Neural cell (in vitro differentiated cells): ENCODE results near the gene TAF1C. TPM values are rescaled to one million over a fixed set of nuclear protein-coding genes. Genes with fewer than 3 reads are reported as not detected.

Source experiments
- H2AFZ ChIP-seq: fragments of 200-600, 300-800 bp; sonication (generic), shearing (Covaris generic); 2 replicates; pipeline ENCODE4 v1.6.0; 2014; ENCODE audit warnings: low read depth, mild to moderate bottlenecking, antibody characterized with exemption, low read length, moderate library complexity
- H3F3A ChIP-seq: fragments of 200-600 bp; shearing (Covaris generic); 2 replicates; pipeline ENCODE4 v1.6.1; 2016; ENCODE audit warnings: mild to moderate bottlenecking, moderate library complexity, mixed read lengths, antibody characterized with exemption, low read length; ENCODE audit not compliant: insufficient read depth, poor library complexity, severe bottlenecking
- H3K27ac ChIP-seq: fragments of 200-600, 300-800 bp; sonication (generic), shearing (Covaris generic); 2 replicates; pipeline ENCODE4 v1.5.1; 2014; ENCODE audit warnings: mild to moderate bottlenecking, low read length, moderate library complexity
- H3K27me3 ChIP-seq: fragments of 300-800, 200-600 bp; sonication (generic), shearing (Covaris generic); 2 replicates; pipeline ENCODE4 v1.6.0; 2014; ENCODE audit warnings: mild to moderate bottlenecking, low read depth, low read length, moderate library complexity; ENCODE audit not compliant: insufficient read depth
- H3K36me3 ChIP-seq: fragments of 300-800, 200-600 bp; sonication (generic), shearing (Covaris generic); 2 replicates; pipeline ENCODE4 v1.5.1; 2014; ENCODE audit warnings: mild to moderate bottlenecking, antibody characterized with exemption, low read length, moderate library complexity; ENCODE audit not compliant: insufficient read depth
- H3K4me2 ChIP-seq: fragments of 300-800, 200-600 bp; sonication (generic), shearing (Covaris generic); 2 replicates; pipeline ENCODE4 v1.6.0; 2014; ENCODE audit warnings: mild to moderate bottlenecking, low read length
- H3K4me3 ChIP-seq: fragments of 300-800, 200-600 bp; sonication (generic), shearing (Covaris generic); 2 replicates; pipeline ENCODE4 v1.5.1; 2014; ENCODE audit warnings: mild to moderate bottlenecking, low read length, moderate library complexity
- H3K79me2 ChIP-seq: fragments of 200-600 bp; shearing (Covaris generic); replicated peaks from 2 replicates; pipeline ENCODE4 v1.6.0; 2014; ENCODE audit warnings: mild to moderate bottlenecking, low read length, moderate library complexity; ENCODE audit not compliant: insufficient read depth
- H3K9ac ChIP-seq: fragments of 300-800, 200-600 bp; sonication (generic), shearing (Covaris generic); 2 replicates; pipeline ENCODE4 v1.6.1; 2016; ENCODE audit warnings: mild to moderate bottlenecking, low read length, mixed read lengths
- H3K9me2 ChIP-seq: fragments of 200-600 bp; shearing (Covaris generic); 2 replicates; pipeline ENCODE4 v1.6.1; 2016; ENCODE audit warnings: mild to moderate bottlenecking, low read length, mixed read lengths; ENCODE audit not compliant: insufficient read depth
- H3K9me3 ChIP-seq: fragments of 200-600, 300-800 bp; sonication (generic), shearing (Covaris generic); 2 replicates; pipeline ENCODE4 v1.6.1; 2016; ENCODE audit warnings: mild to moderate bottlenecking, mixed run types, low read length, moderate library complexity, mixed read lengths
- H4K20me1 ChIP-seq: fragments of 200-600 bp; shearing (Covaris generic); 2 replicates; pipeline ENCODE4 v1.6.1; 2016; ENCODE audit warnings: mild to moderate bottlenecking, mixed run types; ENCODE audit not compliant: insufficient read depth
- CTCF ChIP-seq: fragments of 450-650 bp; IDR thresholded peaks from 2 replicates; pipeline ENCODE4 v1.5.1; 2014; ENCODE audit warnings: antibody characterized with exemption, mild to moderate bottlenecking, moderate library complexity; ENCODE audit not compliant: poor library complexity, severe bottlenecking
- EP300 ChIP-seq: fragments of 450-650 bp; conservative IDR thresholded peaks from 2 replicates; pipeline ENCODE4 v1.6.1; 2014; ENCODE audit warnings: antibody characterized with exemption, mild to moderate bottlenecking, moderate library complexity; ENCODE audit not compliant: poor library complexity, severe bottlenecking
- EZH2 ChIP-seq: fragments of 200-600, 300-800 bp; shearing (Covaris generic), sonication (generic); IDR thresholded peaks from 2 replicates; pipeline ENCODE4 v1.6.1; 2014; ENCODE audit warnings: antibody characterized with exemption, low read length, borderline replicate concordance, mild to moderate bottlenecking; ENCODE audit not compliant: insufficient read depth, poor library complexity, severe bottlenecking
- MXI1 ChIP-seq: fragments of 450-650 bp; conservative IDR thresholded peaks from 2 replicates; pipeline ENCODE4 v1.6.1; 2014; ENCODE audit warnings: antibody characterized with exemption, mild to moderate bottlenecking; ENCODE audit not compliant: poor library complexity, severe bottlenecking
- POLR2AphosphoS5 ChIP-seq: IDR thresholded peaks from 2 replicates; pipeline ENCODE4 v1.6.1; 2012
- RAD21 ChIP-seq: fragments of 450-650 bp; conservative IDR thresholded peaks from 2 replicates; pipeline ENCODE4 v1.6.1; 2014; ENCODE audit warnings: antibody characterized with exemption, mild to moderate bottlenecking, moderate library complexity
- REST ChIP-seq: IDR thresholded peaks from 2 replicates; pipeline ENCODE4 v1.6.1; 2012; ENCODE audit warnings: borderline replicate concordance
- SMC3 ChIP-seq: fragments of 450-650 bp; conservative IDR thresholded peaks from 2 replicates; pipeline ENCODE4 v1.6.1; 2014; ENCODE audit warnings: antibody characterized with exemption, mild to moderate bottlenecking, moderate library complexity; ENCODE audit not compliant: poor library complexity
- TAF1 ChIP-seq: IDR thresholded peaks from 2 replicates; pipeline ENCODE4 v1.6.1; 2012; ENCODE audit warnings: low read depth
- polyA plus RNA-seq: library from polyadenylated mRNA; depleted of rRNA; stranded (reverse); fragments of >200 nt; gene quantifications from 2 replicates; pipeline ENCODE4 v1.2.3, GENCODE V29; 2014

Gene TAF1C
- polyA plus RNA-seq, 1 donor from 2014 or later = 25.5 TPM

DNA sequence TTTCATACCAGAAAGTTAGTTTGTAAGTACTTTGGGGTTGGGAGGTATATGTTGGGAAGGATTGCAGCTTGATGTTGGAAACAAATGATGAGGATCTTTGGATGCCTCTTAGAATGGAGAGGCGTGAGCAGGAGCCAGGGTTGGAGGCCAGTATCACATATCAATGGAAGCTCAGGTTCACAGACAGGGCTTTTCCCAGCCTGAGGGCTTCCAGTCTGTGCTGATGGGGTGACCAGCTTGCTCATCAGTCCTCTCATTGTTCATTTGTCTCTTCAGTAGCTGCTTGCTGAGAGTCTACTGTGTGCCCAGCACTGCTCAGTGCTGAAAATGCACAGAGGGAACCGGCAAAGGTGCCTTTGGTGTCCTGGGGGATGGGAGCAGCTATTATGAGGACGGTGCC is 35.9 kb downstream of the TAF1C start:
- no peaks in the 10 kb centered on the region for H3K9me2 ChIP-seq
- no peak overlapping the region for H3K4me3 ChIP-seq
- H3K36me3 ChIP-seq = no peaks in the 10 kb centered on the region
- no peaks in the 10 kb centered on the region for H3K79me2 ChIP-seq
- no peaks in the 10 kb centered on the region for H3K9me3 ChIP-seq
- no peaks in the 10 kb centered on the region for H3K27me3 ChIP-seq
- no peaks in the 10 kb centered on the region for H4K20me1 ChIP-seq
- H3K4me2 ChIP-seq = no peak overlapping the region
- no peak for TF ChIP-seq MXI1
- no peak for TF ChIP-seq POLR2AphosphoS5
- TF ChIP-seq TAF1 = no peak
- no peak for TF ChIP-seq CTCF
- no peak for TF ChIP-seq SMC3
- TF ChIP-seq RAD21 = no peak
- no peak for TF ChIP-seq EP300
- H3F3A ChIP-seq = no peaks in the 10 kb centered on the region
- no peak overlapping the region for H2AFZ ChIP-seq
- H3K9ac ChIP-seq = no peak overlapping the region
- no peak overlapping the region for H3K27ac ChIP-seq

DNA sequence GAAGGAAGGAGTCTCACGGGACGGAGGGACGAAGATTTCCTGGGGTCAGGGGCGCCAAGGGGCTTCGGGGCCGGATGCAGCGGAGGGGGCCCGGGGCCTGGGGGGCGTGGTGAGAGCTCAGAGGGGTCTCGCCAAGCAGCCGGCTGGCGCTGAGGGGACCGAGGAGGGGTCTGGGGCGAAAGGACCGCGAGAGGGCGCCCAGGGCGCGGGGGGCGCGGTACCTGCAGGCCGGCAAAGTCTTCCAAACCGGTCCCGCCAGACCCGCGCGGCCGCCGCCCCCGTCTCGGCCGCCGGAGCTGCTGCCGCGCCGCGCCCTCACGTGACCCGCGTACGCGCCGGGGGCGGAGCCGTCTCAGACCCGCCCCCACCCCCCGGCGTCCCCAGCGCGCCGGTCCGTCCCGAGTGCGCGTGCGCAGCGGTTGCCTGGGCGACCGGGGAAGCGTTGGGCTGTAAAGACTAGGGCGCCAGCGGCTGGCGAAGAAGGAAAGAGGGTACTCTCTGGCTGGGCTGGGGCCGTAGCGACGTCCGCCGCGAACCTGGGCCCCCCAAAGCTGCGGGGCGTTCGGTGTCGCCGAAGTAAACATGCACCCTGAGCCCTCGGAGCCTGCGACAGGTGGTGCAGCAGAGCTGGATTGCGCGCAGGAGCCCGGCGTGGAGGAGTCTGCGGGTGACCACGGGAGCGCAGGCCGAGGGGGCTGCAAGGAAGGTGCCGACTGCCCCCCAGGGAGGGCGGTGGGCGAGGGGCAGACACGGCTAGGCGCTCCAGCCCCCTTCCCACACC is 41.8 kb downstream of the TAF1C start, which contains the start of the genes DNAAF1 and HSDL1:
Gene DNAAF1, plus strand, starts transcription at position 450 of the 781 bp plus-strand sequence. Its CDS starts 133 bp downstream, at position 583.
Gene HSDL1, minus strand, starts transcription at position 319 of the 781 bp plus-strand sequence. CDS start 13,856 bp downstream, outside the sequence.
- peak within 1 kb of the TSS; percentile 95 for H3K9ac ChIP-seq
- H3K9me2 ChIP-seq = no peaks in the 10 kb centered on the region
- H3F3A ChIP-seq = no peaks in the 10 kb centered on the region
- H4K20me1 ChIP-seq = no peaks in the 10 kb centered on the region
- peak within 1 kb of the TSS; percentile 88 for H3K4me2 ChIP-seq
- H3K27ac ChIP-seq = peak within 1 kb of the TSS; percentile 94
- peaks cover 30% of the 10 kb centered on the region for H3K79me2 ChIP-seq
- H3K36me3 ChIP-seq = peaks cover 5% of the 10 kb centered on the region
- H2AFZ ChIP-seq = peak within 1 kb of the TSS; percentile 60
- H3K27me3 ChIP-seq = no peaks in the 10 kb centered on the region
- H3K9me3 ChIP-seq = no peaks in the 10 kb centered on the region
- peak within 1 kb of the TSS; percentile 97 for H3K4me3 ChIP-seq
- peak; percentile 51 for TF ChIP-seq RAD21
- TF ChIP-seq POLR2AphosphoS5 = peak; percentile 91
- TF ChIP-seq EZH2 = no peak
- TF ChIP-seq EP300 = no peak
- no peak for TF ChIP-seq TAF1
- TF ChIP-seq REST = no peak
- TF ChIP-seq SMC3 = peak; percentile 55
- peak; percentile 50 for TF ChIP-seq CTCF
- peak; percentile 94 for TF ChIP-seq MXI1
